ENCODE data around the gene ECE1. TPM values are rescaled to one million over a fixed set of nuclear protein-coding genes. Genes with fewer than 3 reads are reported as not detected.

The ECE1 gene
- total and polyA plus RNA-seq, 2 of the 13 experiments (the other 11 are each of a cell fraction or from before 2014, with no cell fraction given): 13.5 to 21.2 TPM

GRCh38 chr1:21269461-21270085 lies 20.7 kb downstream of the ECE1 start (continued):
- TF ChIP-seq HOMEZ (CRISPR knock-in tag; IDR thresholded peaks at IDR 0.05; ENCODE audit: low read depth) (peak; percentile 50; the same call in 1 of the 2 replicates), THYN1 (CRISPR knock-in tag; IDR thresholded peaks at IDR 0.05; ENCODE audit: borderline replicate concordance, low read depth) (no peak), HMGA1 (CRISPR knock-in tag; conservative IDR thresholded peaks at IDR 0.05) (no peak), ZSCAN9 (CRISPR knock-in tag; IDR thresholded peaks at IDR 0.05; ENCODE audit: borderline replicate concordance) (peak; percentile 53; the same call in 1 of the 2 replicates), ZNF772 (CRISPR knock-in tag; IDR thresholded peaks at IDR 0.05) (no peak; the same call in none of the 2 replicates), ZMAT5 (CRISPR knock-in tag; IDR thresholded peaks at IDR 0.05; ENCODE audit: borderline replicate concordance, low read depth) (no peak), NR2C2 (CRISPR knock-in tag; IDR thresholded peaks at IDR 0.05; ENCODE audit: borderline replicate concordance) (peak; percentile 69; the same call in 1 of the 2 replicates), ZNF333 (CRISPR knock-in tag; IDR thresholded peaks at IDR 0.05; ENCODE audit: borderline replicate concordance) (no peak), BRCA1 (CRISPR knock-in tag; IDR thresholded peaks at IDR 0.05) (no peak), MYNN (CRISPR knock-in tag; IDR thresholded peaks at IDR 0.05; ENCODE audit: low read depth) (no peak), KAT8 (CRISPR knock-in tag; IDR thresholded peaks at IDR 0.05) (peak; percentile 37; the same call in 1 of the 2 replicates), HIVEP1 (CRISPR knock-in tag; IDR thresholded peaks at IDR 0.05) (peak; percentile 21; the same call in 1 of the 2 replicates), PAWR (CRISPR knock-in tag; IDR thresholded peaks at IDR 0.05; ENCODE audit: borderline replicate concordance) (no peak), ZFP36 (IDR thresholded peaks at IDR 0.05; ENCODE audit: borderline replicate concordance, low read depth, low read length, partially characterized antibody) (no peak), SMARCE1 (IDR thresholded peaks at IDR 0.05; ENCODE audit: borderline replicate concordance) (no peak), TBL1XR1 (IDR thresholded peaks at IDR 0.05; ENCODE audit: borderline replicate concordance, low read length, partially characterized antibody) (no peak), ZNF784 (CRISPR knock-in tag; IDR thresholded peaks at IDR 0.05; ENCODE audit: borderline replicate concordance) (no peak), ASH2L (IDR thresholded peaks at IDR 0.05; ENCODE audit: insufficient read length, low read depth, low read length) (peak; percentile 43), ZNF724P (CRISPR knock-in tag; IDR thresholded peaks at IDR 0.05; ENCODE audit: borderline replicate concordance) (no peak; the same call in 1 of the 2 replicates), ARID4A (CRISPR knock-in tag; IDR thresholded peaks at IDR 0.05; ENCODE audit: borderline replicate concordance) (peak; percentile 38; the same call in 1 of the 2 replicates), NFE2L2 (IDR thresholded peaks at IDR 0.05; ENCODE audit: low read length) (no peak)

Data from HepG2 (cell line).